Glomerular endothelial cell (primary cell): Measurements from ENCODE around the gene MYRFL. TPM values are rescaled to one million over a fixed set of nuclear protein-coding genes. Genes with fewer than 3 reads are reported as not detected.
"Not testable (repeated sequence)": the region's sequence is repeated elsewhere in the genome, so short reads cannot be mapped to it uniquely, and the experiment has no call there.

Experiments used
- DNase-seq: peaks from one replicate; pipeline ENCODE4 v3.0.0-alpha.2; 2011; ENCODE audit warnings: low read depth, low spot score; ENCODE audit errors: extremely low read depth
- total RNA-seq: library from RNA; depleted of rRNA; stranded (reverse); fragments of >200 nt; gene quantifications from 2 replicates; pipeline ENCODE4 v1.2.3, GENCODE V29; 2015

MYRFL gene
- total RNA-seq, 1 donor from 2014 or later, result not detected

- no peak for DNase-seq
These were observed 159.2 kb downstream of the MYRFL start for GRCh38 chr12:69984241-69984640.

DNA sequence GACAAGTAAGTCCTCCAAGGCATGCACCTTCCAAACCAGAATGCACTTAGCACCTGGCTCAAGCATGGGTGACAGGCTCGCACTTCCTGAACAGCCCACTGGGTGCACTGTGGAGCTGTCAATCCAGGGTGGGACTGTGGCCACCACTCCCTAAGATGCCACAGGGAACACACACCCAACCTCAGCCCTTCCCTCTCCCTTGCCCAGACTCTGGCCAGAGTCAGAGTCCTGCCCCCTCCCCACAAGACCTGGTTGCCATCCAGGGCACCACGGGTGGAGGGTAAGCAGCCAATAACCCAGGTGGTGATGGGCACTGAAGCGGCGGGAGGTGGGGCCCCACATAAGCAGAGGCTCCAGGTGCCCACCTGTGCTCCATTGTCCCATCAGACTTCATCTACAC is 160.6 kb downstream of the MYRFL start:
- no peak for DNase-seq

DNA sequence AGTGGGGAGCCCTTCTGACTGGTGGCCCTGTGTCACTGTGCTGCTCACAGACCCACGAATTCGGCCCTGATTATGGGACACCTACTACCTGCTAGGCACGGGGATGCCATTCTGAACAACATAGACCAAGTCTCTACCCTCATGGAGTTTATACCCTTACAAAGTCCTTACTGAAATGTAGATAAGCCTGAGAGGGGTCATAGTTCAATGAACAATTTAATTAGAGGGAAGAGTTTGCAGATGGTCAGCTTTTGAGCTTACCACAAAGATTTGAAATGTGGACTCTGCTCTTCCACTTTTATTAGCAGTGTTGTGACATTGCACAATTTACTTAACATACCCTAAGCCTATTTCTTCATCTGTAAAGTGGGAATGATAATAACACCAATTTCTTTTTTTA is 161.1 kb downstream of the MYRFL start:
- DNase-seq, result no peak

GRCh38 chr12:69987579-69988091 is 162.6 kb downstream of the MYRFL start:
- peak; percentile 51 for DNase-seq

- no peak for DNase-seq
These were observed 163.7 kb downstream of the MYRFL start for GRCh38 chr12:69988481-69989321.

DNA sequence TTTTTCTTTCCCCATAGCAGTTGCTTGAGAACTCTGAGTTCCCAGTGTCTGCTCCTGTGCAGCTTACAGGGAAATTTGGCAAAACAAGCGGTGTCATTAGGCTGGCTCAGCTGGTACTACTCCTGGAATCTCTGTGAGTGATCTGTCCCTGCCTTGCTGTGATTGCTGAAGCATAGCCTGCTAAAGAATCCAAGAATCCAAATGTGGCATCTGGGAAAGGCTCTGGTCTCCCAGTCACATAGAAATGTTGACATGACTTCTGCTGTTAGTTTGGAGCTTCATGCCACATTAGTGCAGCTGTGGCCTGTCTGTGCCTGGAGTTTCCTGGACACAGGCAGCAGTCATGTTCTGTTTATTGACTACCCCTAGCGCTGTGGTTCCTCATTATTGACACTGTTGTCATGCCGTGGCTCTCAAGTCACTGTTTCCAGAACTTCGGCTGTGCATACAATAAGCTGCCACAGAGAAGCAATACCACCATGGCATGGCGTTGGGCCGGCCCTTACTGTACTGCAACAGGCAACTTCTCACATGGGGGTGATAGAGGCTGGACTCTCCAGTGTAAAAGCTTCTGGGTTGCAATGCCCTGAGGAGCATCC is 166.8 kb downstream of the MYRFL start:
- no peak for DNase-seq

- DNase-seq, result no peak
These were observed 168.4 kb downstream of the MYRFL start for GRCh38 chr12:69993433-69993832.

GRCh38 chr12:69994086-69994485 is 169.1 kb downstream of the MYRFL start:
- not testable (repeated sequence) for DNase-seq

DNA sequence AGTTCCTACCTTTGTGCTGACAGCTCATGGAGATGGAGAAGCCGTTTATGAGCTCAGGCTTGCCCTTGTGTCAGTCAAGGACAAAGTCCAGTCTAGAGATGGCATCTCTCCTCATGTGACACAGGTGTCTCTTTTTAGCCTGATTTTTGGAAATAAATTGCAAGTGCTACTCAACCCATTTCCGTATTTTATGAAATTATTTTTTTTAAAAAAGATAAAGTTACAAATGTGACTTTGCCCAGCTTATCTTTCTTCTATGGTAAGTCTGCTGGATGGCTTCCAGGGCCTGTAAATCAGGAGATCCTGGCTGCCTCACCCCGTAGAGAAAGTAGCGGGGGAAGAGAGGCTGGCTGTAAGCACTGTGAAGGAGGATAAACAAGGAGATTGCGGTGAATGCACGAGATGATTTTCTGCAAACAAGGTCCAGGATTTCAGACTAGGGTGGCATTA is 169.7 kb downstream of the MYRFL start:
- no peak for DNase-seq

DNA sequence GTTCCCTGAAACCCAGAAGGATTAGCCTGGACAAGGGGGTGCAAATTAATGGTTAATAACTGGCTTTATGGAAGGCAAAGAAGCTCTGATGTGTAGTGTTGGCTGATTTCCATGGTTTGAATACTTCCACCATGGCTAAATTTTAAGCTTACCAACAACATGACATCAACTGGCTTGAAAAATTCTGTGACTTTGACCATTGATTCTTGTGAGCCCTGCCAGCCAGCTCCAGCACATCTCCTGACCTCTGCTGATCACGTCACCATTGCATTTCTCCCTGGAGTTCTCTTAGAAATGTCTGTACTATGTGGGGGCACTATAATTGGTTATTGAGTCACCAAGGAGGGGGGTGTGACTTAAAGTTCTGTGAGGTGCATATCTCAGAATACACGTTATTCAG is 171.2 kb downstream of the MYRFL start:
- no peak for DNase-seq

GRCh38 chr12:69996722-69997121 is 171.7 kb downstream of the MYRFL start:
- DNase-seq, result no peak

DNA sequence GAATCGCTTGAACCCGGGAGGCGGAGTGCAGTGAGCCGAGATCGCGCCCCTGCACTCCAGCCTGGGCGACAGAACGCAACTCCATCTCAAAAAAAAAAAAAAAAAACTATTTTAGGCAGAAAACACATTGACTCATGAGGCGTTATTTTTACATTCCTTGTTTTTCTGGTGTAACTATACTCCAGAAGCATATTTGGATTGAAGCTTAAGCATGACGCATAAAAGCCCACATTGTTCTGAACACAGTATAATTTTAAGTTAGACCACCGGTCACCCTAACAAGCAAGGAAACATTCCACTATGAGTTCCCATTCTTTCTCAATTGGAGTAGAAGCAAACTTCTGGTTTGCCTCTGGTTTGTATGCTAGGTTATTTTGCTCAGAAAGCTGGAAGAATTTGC is 173.0 kb downstream of the MYRFL start:
- DNase-seq, result no peak

GRCh38 chr12:69998922-69999321 is 173.9 kb downstream of the MYRFL start:
- DNase-seq, result no peak

DNA sequence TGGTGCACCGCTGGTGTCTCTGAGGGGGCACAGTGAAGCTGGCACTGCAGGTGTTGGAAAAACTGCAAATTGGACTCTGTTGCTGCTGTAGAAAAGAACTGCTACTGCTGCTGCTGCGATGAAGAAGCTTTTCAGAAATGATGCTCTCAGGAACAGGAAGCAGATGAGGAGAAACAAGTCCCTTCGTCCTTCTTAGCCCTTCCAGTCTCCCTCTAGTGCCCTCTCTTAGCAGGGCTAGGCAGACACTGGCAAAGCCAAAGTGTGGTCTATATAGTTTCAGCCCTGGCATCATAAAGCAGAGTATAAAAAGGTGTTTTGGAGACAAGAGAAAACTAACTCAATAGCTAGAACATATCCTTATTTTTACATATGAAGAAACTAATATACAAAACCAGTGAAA is 174.5 kb downstream of the MYRFL start:
- no peak for DNase-seq

DNA sequence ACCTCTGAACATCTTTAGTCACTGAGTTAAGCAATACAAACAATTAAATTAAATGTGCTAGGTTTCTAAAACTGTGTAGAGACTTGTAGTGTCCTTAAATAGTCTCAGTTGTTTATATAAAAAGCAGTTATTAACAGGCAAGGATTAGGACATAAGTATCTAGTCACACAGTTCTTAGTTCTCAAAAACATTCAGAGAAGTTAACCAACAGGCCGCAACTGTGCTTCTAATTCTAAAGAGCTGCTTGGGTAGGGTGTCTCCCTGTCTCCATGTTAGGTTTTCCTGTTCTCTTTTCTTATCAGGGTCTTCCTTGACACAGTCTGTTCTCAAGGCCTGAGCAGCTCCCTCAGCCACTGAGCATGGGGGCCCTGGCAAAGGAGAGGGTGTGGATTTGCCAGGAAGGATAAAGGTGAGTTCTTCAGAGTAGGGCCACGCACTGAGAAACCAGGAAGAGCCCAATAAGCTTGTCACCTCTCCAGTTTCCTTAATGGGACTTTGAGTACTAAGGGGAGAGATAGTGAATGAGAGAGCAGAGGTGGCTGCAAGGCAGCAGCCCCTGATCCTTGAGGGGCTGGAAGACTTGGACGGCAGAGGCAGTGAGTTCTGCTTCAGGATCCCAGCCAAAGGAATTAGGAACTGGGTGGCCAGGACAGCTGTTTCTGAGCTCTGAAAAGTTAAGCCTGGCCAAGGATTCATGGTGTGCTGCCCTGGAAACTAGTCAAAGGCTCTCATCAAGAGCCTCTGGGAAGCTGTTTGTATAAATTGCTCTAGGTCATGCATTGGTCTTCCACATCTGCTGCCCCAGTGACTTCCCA is 177.3 kb downstream of the MYRFL start:
- DNase-seq, result no peak

GRCh38 chr12:70002912-70003255 is 177.9 kb downstream of the MYRFL start:
- no peak for DNase-seq

- no peak for DNase-seq
These were observed 181.0 kb downstream of the MYRFL start for GRCh38 chr12:70005864-70006618.

DNA sequence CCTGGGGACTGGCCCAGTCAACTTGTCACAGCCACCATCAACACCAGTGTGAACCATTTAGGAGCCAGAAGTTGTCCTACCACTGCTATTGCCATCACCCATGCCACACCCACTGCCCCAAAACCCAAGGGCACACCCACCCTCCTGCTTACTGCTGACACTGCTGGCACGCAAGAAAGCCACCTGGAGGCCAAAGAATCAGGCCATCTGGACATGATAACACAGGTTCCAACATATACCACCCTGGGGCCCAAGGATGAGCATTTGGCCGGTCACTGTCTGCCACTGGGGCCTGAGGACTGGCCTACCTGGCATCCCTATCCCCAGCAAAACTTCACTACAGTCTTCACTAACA is 181.6 kb downstream of the MYRFL start:
- no peak for DNase-seq

DNA sequence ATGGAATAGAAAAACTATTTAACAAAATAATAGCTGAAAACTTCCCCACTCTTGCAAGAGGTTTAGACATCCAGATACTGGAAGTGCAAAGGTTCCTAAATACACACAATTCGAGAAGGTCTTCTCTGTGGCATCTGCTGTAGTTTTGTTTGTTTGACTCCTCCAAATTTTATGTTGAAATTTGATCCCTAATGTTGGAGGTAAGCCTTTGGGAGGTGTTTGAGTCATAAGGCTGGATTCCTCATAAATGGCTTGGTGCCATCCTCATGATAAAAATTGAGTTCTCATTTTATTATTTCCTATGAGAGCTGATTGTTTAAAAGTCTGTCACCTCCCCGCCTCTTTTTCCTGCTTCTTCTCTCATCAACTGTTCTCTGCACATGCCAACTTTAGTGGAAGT is 182.7 kb downstream of the MYRFL start:
- no peak for DNase-seq
